GM21786 (cell line): ENCODE measurements around the gene SENP7.
"Not testable (repeated sequence)": the region's sequence is repeated elsewhere in the genome, so short reads cannot be mapped to it uniquely, and the experiment has no call there.

ENCODE experiments used
- ATAC-seq: cut with Tn5 transposase; IDR thresholded peaks from one replicate; pipeline ENCODE4 v1.9.1; 2021; ENCODE audit not compliant: unreplicated experiment

SENP7 gene

DNA sequence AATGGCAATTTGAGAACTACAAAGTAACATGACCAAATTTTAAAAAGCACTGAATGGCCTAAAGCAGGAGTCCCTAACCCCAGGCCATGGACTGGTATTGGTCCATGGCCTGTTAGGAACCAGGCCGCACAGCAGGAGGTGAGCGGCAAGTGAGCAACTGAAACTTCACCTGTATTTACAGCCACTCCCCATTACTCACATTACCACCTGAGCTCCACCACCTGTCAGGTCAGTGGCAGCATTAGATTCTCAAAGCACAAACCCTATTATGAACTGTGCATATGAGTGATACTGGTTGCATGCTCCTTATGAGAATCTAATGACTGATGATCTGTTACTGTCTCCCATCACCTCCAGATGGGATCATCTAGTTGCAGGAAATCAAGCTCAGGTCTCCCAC is 48.8 kb downstream of the SENP7 start:
- no peak for ATAC-seq

DNA sequence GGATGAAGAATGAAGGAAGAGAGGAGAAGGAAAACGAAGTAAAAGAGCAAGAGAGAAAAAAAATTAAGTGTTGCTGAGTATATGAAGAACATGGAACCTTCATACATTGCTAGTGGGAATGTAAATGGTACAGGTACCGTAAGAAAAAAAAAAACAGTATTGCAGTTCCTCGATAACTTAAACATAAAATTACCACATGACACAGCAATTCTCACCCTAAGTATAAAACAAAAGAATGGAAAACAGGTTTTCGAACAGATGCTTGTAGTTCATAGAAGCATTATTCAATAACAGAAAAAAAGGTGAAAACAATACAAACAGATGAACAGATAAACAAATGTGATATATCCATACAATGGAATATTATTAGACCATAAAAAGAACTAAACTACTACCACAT is 51.6 kb downstream of the SENP7 start:
- ATAC-seq: no peak

DNA sequence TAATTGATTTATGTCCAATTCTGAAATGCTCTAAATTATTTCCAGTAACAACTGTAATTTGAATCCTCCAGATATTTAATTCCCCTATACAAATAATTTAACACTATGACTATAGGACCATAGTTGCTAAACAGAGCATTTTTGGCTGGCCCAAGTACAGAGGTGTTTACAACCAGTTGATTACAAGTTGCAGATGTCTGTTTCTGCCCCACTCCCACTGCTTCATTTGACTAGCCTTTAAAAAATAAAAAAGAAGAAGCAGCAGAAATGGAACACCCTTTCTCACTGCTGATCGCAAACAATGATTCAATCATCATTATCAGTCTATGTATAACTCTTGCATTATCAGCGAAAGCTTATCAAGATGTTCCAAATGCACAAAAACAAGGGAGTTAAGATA is 54.6 kb downstream of the SENP7 start:
- ATAC-seq: no peak

DNA sequence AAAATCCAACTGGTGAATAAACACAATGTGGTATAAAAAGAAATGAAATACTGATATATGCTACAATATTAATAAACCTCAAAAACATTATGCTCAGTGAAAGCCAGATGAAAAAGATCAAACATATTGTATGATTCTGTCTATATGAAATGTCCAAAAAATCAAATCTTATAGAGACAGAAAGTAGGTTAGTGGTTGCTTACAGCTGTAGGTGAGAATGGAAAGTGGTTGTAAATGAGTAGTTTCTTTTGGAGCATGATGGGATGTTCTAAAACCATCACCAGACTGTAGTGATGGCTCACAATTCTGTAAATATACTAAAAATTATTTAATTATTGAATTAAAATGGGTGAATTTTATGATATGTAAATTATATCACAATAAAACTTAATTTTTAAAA is 58.4 kb downstream of the SENP7 start:
- ATAC-seq: no peak

DNA sequence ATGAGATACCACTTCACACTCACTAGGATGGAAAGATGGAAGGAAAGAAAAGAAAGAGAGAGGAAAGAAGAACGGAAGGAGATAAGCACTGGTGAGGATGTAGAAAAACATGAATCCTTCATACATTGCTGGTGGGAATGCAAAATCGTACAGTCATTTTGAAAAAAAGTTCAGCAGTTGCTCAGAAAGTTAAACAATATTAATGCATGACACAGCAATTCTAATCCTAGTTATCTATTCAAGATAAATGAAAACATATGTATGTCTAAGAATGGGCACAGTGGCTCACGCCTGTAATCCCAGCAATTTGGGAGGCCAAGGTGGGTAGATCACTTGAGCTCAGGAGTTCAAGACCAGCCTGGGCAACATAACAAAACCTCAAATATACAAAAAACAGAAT is 59.1 kb downstream of the SENP7 start:
- no peak for ATAC-seq

DNA sequence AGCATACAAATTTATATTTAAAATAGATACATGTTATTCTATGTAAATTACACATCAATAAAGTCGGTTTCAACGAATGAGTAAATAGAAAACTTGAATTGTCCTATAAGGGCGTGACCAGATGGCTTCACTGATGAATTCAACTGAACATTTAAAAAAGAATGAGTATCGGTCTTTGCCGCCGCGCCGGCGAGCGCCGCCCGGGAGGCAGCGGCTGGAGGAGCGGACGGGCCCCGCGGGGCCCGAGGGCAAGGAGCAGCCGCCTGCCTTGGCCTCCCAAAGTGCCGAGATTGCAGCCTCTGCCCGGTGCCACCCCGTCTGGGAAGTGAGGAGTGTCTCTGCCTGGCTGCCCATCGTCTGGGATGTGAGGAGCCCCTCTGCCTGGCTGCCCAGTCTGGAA is 74.4 kb downstream of the SENP7 start:
- ATAC-seq: not testable (repeated sequence)

DNA sequence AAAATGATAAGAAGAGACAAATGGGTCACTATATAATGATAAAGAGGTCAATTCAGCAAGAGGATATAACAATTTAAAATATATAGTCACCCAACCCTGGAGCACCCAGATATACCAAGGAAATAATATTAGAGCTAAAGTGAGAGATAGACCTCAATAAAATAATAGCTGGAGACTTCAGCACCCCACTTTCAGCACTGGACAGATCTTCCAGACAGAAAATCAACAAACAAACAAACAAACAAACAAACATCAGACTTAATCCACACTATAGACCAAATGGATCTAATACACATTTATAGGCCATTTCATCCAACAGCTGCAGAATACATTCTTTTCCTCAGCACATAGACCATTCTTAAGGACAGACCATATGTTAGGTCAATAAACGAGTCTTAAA is 79.4 kb downstream of the SENP7 start:
- no peak for ATAC-seq

DNA sequence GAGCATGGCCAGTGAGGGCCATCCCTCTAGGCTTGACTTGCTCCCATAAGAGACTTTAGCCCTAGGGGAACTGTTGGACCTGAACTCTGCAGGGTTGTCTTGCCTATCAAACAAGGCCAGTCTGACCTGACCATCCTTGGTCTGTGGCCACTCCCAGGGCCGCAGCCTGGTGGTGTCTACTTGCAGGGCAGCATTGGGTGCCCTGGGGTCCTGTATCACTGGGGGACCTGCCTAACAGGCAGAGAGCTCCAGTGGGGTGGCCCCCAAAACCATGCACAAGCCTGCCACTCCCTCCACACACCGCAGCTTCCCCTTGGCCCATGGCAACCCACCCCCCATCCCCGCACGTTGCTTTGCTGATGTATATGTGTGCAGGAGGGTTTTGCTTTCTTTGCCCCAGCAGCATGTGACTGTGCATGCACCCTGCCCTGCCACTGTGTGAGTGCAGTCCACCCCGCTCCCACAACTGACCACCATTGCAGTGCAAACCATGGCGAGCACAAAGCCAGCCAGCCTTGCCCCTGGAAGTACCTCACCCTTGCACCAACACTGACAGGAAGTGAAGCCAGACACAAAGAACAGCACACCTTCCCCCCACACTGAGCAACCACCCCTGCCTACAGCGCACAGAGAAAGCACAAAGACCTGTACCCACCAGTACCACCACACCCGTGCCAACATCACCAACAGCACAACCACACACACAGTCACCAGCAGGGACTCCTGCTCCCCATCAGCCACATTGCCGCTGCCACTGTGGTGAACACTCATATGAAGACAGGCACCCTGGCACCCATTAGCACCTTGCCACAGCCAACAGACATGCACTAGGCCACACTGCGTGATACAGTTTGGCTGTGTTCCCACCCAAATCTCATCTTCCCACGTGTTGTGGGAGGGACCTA is 88.8 kb downstream of the SENP7 start:
- ATAC-seq: no peak

DNA sequence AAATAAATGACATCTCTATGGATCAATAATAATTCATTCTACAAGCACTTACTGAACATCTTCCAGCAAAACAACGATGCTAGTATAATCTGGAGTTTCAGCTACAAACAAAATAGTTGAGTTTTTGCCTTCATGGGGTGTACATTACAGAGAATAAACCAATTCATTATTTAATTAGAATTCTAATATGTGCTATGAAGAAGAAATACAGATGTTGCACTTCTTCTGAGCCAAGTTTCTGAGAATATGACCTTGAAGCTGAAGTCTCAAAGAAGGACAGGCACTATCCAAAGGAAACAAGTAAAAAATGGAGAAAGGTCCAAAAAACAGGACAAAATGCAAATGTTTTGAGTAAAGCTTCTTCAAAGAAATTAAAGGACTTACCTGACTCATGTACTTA is 94.2 kb downstream of the SENP7 start:
- ATAC-seq: no peak

DNA sequence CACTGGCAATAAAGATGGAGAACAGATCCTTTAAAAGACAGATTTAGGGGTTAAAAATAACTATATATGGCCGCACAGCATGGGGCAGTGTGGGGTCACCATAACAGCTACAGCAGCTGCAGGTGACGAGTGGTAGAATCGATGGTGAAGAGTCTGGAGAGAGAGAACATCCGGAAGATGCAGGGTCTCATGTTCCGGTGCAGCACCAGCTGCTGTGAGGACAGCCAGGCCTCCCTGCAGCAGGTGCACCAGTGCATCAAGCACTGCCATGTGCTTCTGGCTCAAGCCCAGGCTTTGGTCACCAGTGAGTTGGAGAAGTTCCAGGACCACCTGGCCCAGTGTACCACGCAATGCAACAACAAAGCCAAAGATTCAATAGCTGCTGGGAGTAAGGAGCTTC is 98.9 kb downstream of the SENP7 start:
- no peak for ATAC-seq

DNA sequence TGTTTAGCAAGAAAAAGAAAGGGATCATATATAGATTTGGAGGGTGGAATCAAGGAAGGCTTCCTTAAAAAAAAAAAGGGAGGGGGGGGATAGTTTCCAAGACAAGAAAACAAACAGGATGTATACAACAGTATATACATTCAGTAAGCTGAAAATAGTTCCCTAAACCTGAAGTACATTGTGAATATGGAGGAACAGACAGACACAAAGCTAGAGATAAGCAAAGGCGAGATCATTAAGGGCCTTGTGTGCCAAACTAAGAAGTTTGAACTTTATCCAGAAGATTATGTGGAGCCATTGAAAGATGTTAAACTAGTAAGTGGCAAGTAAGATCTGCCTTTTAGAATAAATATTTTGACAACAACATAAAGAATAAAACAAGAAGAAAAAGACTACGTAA is 99.4 kb downstream of the SENP7 start:
- no peak for ATAC-seq

DNA sequence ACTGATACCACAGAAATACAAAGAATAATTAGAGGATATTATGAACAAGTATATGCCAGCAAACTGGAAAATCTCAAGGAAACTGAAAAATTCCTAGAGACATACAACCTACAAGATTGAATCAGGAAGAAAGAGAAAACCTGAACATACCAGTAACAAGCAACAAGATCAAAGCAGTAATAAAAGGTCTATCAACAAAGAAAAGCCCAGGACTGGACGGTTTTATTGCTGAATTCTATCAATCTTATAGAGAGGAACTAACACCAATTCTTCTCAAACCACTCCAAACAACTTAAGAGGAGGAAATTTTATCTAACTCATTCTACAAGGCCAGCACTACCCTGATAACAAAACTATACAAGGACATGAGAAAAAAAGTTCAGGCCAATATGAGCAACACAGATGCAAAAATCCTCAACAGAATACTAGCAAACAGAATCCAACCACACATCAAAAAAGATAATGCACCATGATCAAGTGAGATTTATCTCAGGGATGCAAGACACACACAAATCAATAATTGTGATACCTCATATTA is 121.5 kb downstream of the SENP7 start:
- no peak for ATAC-seq

DNA sequence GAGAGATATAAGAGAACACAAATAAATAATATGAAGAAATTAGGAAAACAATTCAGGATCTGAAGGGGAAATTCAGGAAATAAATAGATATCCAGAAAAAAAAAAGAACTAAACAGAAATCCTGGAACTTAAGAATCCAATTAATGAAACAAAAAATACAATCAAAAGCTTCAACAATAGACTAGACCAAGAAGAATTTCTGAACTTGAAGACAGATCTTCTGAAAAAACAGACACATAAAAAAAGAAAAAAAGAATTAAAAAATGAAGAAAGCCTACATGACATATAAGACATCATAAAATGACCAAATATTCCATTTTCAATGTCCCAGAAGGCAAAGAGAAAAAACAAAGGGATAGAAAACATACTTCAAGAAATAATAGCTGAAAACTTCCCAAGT is 124.3 kb downstream of the SENP7 start:
- no peak for ATAC-seq

DNA sequence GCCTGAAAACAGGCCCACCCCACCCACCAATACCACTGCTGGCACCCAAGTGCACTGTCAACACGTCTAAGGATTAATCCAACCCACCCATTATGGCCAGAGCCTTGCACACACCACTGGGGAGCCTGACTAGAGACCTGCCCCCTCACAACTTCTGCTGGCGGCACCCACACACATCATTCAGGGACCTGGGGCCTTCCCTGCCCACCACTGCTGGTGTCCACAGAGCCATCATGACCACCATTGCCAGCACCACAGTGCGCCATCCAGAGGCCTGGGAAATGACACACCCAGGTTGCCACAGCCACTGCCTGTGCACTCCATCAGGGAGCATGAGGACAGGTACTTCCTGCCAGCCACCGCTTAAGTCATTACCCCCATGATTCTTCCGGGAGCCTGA is 125.7 kb downstream of the SENP7 start:
- ATAC-seq: no peak

DNA sequence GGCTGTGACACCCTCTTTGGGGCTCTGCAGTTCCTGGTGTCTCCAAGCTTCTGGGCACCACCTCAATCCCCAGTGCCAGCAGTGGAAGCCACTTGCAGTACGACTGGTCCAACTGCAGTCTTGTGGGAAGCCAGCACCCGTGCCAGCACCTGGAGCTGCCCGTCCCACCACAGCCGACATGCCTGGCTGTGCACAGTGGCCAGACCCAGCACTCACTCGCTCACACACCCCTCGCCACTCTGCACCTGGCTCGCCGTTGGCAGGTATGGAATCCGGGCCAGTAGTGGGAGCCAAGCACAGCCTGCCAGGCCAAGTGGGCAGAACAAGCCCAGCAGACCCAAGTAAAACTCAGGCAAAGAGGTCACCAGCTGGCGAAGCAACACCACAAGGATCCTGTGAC is 128.6 kb downstream of the SENP7 start:
- no peak for ATAC-seq

DNA sequence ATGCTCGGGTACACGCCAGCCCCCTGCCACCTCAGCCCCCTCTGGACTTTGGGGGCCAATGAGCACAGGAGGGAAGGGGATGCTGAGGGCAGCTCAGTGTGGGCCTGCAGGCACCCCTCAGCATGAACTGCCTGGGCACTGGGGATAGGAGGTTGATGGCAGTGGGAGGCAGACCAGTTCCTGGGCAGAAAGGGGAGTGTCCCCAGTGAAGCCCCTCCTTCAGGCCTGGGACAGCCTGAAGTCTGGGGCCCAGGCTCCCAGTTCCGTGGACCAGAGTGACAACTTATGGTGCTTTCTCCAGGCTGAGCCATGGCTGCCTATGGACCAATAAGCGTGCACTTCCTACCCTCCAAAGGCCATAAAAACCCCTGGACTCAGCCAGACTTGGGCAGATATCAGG is 129.4 kb downstream of the SENP7 start:
- no peak for ATAC-seq

DNA sequence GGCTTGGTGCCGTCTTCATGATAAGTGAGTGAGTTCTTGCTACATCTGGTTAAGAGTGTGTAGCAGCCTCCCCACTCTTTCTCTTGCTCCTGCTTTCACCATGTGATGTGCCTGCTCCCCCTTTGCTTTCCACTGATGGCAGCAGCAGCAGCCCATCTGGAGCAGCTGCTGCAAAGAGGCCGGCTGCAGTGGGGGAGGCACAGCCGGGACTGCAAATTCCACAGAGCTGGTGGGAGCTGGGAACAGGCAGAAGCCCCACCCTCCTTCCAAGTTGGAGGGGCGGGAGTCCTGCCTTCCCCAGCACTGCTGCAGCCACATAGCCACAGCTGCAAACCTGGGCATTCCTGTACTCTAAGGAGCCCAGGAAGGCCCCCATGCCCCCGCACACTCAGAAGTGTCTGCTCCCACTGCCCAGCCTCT is 129.8 kb downstream of the SENP7 start:
- no peak for ATAC-seq

DNA sequence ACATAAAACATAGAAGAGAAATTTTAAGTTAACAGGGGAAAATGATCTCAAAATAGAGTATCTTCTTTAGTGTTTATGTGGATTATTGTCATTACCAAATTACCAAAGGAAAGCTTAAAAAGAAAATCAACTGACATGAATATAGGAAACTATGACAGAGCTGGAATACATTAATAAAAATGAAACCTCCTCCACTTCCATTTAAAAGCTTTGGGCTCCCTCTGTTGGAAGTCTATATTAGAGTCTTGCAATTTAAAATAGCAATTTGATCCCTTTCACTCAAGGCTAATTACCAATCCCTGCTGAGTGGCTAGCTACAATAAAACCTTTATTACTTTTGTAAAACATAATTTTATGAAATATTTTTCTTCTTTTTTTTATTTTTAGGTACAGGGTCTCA is 131.2 kb downstream of the SENP7 start:
- no peak for ATAC-seq

DNA sequence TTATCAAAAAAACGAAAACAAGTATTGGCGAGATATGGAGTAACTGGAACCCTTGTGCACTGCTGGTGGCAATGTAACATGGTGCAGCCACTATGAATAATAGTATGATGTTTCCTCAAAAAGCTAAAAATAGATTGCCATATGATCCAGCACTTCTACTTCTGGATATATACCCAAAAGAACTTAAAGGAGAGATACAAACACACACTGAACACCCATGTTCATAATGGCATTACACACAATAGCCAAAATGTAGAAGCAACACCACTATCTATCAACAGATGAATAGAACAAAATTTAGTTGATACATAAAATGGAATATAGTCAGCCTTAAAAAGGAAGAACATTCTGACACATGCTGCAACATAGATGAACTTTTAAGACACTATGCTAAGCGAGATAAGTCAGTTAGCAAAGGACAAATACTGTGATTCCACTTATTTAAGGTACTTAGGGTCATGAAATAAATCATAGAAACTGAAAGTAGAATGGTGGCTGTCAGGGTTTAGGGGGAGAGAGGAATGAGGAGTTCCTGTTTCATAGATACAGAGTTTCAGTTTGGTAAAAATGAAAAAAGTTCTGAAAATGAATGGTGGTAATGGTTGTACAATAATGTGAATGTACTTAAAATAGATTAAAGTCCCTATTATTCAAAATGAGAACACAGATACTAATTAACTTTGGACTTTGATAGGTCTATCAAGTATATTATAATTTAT is 133.2 kb downstream of the SENP7 start:
- peak; percentile 93 for ATAC-seq

DNA sequence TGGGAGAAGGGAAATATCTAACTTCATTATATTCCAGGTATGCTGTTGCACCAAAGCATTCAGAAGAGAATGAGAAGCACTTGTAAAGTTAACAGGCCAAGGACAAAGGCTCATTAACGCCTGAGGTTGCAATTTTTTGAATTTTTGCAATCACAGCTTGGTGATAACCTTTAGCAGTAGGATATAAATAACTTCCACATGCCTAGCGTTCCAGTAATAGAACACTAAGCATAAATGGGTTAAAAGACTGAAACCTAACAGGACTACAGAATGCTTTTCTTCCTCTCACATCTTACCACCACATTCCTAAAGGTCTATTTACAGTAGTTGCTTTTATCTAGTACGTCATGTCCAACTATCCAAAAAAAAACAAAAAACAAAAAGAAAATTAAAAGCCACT is 135.2 kb downstream of the SENP7 start:
- no peak for ATAC-seq

DNA sequence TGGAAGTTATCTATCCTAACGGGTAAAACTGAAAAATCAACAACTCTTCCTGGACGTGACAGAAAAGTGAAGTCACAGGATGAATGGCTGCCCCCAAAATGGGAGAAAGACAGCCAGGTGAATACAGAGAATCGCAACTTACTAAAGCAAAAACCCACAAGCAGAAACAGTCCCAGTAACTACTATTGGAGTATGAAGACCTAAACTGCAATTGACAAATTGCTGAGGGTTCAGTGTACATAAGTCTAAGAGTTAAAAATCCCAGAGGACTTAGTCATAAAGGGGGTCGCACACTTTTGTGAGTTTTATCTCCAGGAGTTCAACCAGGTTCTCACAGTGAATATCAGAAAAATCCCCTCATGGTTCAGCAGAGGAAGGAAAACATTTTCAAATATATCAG is 135.8 kb downstream of the SENP7 start:
- ATAC-seq: no peak

DNA sequence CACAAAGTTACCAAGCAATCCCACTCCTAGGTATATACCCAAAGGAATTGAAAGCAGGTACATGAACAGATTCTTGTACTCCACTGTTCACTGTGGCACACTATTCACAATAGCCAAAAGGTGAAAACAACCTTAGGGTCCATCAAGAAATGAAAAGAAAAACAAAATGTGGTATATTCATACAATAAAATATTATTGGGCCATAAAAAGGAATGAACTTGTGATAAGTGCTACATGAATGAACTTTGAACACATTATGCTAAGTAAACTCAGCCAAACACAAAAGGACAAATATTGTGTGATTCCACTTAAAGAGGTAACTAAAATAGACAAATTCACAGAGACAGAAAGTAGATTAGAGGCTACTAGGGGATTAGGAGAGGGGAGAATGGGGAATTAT is 137.4 kb downstream of the SENP7 start:
- ATAC-seq: no peak
